ENCODE data around the gene MYL7.

MYL7 gene

DNA sequence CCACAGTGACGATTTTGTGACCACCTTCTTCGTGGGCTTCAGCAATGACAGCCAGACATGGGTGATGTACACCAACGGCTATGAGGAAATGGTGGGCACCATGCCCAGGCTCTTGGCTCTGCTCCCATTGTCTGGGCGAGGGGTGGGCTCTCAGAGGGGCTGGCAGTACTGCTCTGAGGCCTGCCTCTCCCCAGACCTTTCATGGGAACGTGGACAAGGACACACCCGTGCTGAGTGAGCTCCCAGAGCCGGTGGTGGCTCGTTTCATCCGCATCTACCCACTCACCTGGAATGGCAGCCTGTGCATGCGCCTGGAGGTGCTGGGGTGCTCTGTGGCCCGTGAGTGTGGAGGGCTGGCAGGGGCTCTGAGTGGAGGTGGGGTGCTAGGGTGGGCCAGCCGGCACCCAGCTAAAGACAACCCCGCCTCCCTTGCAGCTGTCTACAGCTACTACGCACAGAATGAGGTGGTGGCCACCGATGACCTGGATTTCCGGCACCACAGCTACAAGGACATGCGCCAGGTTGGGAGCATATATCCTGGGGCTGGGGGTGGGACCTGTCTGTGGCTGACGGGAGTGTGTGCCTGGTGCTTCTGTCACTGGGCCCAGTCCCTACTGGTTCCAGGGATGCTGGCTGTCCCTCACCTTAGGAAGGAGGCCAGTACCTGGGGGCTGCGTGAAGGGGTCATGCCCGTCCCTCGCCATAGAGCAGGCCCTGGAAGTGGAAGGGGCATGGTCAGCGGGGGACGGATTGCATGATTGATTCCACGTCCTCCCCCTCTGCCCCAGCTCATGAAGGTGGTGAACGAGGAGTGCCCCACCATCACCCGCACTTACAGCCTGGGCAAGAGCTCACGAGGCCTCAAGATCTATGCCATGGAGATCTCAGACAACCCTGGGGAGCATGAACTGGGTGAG lies 30.2 kb downstream of the MYL7 start:
- DNase-seq, result no peak

DNA sequence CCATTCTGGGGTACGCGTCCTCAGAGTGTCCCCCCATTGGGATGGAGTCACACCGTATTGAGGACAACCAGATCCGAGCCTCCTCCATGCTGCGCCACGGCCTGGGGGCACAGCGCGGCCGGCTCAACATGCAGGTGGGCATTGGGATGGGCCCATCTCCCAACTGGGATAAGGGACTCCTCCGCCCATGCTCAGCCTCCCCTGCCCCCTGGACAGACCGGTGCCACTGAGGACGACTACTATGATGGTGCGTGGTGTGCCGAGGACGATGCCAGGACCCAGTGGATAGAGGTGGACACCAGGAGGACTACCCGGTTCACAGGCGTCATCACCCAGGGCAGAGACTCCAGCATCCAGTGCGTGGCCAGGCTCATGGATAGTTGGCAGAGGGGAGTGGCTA lies 31.1 kb downstream of the MYL7 start:
- no peak for DNase-seq

DNA sequence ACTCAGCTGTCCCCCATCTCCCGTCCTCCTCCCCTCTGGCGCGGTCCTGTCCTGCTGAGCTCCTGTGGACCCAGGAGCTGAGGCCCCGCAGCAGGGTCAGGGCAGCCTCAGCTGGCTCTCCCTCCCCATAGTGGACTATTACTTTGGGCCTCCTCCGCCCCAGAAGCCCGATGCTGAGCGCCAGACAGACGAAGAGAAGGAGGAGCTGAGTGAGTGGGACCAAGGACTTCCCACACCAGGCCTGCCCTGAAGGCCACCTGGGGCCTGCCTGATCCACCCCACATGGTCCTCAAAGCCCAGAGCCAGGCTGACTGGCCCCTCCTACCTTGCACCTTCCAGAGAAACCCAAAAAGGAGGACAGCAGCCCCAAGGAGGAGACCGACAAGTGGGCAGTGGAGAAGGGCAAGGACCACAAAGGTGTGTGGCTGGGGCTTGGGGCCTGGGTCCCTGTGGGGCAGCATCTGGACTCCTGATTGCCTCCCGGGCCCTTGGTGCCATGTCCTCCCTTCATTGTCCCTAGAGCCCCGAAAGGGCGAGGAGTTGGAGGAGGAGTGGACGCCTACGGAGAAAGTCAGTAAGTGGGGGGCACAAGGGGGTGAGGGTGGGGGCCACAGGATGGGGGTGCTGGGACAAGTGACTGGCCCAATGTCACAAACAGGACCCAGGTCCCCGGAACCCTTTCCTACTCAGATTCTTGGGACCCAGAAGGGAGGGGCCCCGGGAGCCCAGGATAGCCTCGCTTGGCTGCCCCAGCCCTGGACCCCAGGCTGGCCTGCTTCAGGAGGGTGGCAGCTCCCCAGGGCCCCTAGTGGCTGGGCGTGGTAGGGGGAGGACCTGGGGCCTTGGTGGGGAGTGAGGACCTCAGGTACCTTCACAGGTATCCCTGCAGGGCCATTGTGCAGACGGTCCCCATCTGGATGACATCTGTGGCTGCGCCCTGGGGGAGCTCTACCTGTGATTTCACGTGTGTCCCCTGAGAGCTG lies 32.1 kb downstream of the MYL7 start:
- no peak for DNase-seq

DNA sequence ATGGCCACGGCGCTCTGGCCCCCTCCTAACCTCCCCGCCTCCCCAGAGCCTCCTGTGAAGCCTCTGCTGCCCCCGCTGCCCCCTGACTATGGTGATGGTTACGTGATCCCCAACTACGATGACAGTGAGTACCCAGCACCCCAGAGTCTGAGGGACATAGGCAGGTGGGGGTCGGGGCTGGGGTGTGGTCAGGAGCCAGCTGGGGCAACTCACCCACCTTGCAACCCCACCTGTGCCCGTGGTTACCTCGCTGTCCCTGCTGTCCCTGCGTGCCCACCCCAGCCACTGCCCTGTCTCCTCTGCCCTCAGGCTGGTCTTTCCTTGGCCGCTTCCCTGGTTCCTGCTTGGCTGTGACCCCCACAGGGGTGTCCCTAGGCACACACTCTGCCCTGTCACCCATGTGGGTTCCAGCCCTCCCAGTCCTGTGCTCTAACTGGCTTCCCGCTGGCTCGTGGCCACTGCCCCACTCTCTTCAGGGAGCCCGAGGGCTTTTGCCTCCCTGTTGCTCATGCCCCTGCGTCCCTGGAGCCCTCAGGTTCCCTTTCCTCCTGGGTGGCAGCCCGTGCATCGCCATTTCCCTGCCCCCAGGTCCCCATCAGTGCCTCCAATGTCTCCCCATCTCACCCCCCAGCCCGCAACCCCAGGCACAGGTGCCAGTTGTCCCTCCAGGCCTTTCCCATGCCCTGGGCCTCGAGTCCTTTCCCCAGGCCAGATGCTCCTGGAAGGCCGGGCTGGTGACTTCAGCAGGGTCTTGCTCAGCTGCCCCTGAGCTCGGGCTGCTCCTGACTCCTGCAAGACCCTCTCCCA lies 33.0 kb downstream of the MYL7 start:
- DNase-seq, result no peak

DNA sequence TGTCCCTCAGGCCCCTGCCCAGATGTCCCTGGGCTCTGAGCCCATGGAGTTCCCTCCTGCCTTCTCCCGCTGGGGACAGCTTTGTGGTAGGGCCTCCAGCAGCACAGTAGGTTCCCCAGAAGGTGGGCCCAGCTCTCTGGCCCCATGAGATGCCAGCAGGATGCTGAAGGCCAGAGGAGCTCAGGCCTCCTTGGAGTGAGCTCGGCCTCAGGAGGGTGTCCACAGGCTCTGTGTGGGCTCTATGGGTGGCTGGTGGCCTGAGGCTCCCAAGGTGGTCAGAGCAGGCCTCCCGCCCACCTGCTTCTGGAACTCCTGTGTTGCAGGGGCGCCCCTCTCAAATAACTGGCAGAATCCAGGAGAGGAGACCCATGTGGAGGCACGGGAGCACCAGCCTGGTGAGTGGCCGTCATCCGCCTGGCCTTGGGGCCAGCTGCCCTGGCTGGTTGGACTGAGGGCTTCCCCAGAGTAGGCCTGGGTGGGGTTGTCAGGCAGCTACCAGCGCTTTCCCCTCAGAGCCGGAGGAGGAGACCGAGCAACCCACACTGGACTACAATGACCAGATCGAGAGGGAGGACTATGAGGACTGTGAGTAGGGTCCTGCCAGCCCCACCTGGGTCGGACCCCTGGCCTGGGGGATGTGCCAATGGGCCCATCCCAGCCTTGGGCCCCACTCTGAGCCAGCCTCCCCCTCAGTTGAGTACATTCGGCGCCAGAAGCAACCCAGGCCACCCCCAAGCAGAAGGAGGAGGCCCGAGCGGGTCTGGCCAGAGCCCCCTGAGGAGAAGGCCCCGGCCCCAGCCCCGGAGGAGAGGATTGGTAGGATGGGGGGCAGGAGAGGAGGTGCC lies 33.8 kb downstream of the MYL7 start:
- no peak for DNase-seq

DNA sequence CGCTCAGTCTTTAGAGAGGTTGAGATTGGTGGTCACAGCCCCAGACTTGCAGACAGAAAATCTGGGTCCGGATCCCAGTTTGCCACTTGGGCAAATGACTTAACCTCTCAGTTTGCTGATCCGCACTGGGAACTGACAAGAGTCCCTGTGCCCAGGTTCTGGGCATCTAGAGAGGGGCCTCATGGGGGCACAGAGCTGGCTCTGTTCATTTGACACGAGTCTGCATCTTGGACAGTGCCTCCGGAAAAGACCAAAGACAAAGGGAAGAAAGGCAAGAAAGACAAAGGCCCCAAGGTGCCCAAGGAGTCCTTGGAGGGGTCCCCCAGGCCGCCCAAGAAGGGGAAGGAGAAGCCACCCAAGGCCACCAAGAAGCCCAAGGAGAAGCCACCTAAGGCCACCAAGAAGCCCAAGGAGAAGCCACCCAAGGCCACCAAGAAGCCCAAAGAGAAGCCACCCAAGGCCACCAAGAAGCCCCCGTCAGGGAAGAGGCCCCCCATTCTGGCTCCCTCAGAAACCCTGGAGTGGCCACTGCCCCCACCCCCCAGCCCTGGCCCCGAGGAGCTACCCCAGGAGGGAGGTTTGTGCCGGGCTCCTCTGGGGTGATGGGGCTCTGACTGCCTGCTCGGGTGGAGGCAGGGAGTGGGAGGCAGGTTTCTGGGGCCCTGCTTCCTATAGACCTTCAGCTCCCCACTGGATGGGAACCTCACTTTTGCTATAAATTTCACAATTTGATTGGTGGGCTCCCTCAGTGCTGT lies 34.6 kb downstream of the MYL7 start:
- DNase-seq, result no peak

DNA sequence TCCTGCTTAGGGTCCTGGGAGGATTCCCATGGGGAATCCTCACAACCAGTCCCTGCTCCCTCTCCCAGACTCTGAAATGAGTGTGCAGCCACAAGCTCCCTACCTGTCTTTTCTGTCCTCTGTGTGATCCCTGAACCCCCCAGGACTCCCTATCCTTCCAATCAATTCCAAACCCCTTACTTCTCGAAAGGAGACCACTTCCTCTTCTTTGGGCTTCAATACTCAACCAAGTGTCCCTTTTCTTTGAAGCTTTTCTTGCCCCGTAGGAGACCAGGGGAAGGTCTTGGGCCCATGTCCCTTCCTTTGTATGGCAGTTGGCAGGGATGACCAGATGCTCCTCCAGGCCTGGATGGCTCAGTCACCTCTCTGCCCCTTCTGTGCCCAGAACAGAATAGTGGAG lies 35.3 kb downstream of the MYL7 start:
- no peak for DNase-seq

DNA sequence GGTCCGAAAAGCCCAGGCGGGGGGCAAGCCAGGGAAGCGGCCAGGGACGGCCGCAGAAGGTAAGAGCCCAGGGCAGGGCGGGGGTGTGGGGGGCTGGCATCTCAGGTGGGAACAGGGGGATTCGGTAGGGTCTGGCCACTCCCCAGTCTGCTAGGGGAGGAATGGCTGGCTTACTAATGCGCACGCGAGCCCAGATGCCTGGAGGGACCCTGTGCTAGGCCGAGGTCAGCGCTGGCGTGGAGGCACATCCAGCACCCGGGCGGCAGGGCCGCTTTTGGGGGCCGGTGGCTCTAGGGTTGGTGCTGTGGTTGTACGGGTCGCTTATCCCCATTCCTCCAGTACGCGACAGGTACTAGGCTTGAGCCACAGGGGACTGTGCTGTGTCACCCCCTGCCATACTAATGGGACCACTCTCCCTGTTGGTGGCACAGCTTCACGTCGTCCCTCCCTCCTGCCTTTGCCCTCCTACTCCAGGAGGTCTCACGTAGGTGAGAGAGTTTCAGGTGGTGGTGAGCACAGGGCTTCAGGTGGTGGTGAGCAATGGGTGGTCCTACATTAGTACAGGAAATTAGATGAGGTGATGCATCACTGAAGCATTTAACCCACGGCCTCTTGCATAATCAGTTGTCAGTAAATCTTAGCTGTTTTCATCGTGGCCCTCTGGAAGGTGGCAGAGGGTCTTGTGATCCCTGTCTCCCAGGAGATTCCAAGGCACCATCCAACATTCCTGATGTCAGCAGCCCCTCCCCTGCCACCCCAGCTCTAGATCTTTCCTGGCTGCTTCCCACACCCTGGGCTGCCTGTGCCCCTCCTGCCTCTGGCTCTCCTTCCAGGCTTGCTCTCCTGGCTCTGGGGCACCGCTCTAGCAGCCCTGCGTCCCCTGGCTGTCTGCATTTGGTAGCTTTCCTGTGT lies 36.0 kb downstream of the MYL7 start:
- peak; percentile 67 for DNase-seq

DNA sequence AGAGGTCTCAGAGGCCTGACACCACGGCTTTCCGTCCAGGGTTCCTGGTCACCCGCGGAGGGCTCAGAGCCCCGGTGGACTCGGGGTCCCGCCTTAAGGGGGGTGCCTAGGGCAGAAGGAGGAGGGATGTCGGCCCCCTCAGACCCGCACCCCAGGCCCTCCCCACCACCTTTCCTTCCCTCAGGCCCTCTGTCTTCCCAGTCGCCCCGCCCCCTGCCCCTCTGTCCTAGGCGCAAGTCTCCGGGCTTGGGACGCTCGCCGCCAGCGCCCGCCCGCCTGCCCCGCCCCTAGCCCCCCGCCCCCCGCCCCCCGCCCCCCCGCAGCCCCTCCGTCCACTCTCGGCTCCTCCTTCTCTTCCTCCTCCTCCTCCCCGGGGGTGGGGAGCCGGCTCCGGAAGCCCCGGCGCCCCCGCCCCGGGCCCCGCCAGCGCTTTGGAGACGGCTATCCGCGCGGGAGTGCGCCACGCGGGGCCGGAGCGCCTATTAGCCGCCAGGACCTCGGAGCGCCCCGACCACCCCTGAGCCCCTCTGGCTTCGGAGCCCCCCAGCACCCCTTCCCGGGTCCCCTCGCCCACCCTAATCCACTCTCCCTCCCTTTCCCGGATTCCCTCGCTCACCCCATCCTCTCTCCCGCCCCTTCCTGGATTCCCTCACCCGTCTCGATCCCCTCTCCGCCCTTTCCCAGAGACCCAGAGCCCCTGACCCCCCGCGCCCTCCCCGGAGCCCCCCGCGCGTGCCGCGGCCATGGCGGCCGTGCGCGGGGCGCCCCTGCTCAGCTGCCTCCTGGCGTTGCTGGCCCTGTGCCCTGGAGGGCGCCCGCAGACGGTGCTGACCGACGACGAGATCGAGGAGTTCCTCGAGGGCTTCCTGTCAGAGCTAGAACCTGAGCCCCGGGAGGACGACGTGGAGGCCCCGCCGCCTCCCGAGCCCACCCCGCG lies 36.9 kb downstream of the MYL7 start, which contains the start of gene AEBP1:
Gene AEBP1, plus strand, starts transcription at position 423 of the 937 bp plus-strand sequence. Its CDS starts 321 bp downstream, at position 744.
- DNase-seq, result peak; percentile 86

DNA sequence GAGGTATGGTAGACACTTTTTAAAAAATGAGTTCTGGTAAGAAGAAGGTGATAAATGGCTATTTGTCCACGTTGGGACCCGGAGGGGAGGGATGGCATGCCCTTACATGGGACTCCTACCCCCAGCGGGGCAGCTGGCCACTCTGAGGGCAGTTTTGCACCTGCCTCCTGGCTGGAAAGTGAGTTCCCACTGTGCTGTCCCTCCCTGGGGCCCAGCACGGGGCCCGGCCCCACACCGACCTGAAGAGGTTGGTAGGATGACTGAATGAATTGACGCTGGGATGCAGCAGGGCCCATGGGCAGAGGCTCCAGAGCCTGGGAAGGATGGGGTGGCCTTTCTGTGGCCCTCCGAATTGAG lies 37.6 kb downstream of the MYL7 start:
- DNase-seq, result no peak

DNA sequence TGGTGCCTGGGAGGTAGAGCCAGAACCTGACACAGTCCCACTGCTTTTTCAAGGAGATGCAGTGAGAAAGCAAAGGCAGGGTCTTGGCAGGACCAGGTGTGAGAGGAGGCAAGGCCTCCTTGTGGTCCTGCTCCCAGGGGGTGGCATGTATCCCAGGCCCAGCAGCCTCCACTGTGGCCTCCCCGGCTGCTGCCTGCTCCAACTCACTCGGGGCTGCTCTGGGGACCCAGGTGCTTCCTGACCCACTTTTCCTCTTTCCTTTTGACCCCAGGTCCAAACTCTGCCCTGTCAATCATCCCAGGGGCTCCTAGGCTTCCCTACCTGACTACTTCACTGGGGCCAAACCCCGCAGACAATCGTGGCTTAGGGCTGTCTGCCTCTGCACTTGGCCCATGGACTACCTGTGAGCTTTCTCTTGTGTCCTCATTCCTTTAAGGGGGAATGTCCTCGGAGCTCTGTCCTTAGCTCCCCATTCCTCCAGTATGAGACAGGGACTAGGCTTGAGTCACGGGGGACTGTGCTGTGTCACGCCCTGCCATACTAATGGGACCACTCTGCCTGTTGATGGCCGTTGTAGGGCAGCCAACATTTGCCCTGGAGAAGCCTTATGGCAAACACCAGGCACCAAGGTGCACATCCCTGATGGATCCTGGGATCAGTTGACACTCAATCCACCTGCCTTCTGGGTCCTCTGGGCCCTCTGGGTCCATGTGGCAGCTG lies 38.1 kb downstream of the MYL7 start:
- no peak for DNase-seq

DNA sequence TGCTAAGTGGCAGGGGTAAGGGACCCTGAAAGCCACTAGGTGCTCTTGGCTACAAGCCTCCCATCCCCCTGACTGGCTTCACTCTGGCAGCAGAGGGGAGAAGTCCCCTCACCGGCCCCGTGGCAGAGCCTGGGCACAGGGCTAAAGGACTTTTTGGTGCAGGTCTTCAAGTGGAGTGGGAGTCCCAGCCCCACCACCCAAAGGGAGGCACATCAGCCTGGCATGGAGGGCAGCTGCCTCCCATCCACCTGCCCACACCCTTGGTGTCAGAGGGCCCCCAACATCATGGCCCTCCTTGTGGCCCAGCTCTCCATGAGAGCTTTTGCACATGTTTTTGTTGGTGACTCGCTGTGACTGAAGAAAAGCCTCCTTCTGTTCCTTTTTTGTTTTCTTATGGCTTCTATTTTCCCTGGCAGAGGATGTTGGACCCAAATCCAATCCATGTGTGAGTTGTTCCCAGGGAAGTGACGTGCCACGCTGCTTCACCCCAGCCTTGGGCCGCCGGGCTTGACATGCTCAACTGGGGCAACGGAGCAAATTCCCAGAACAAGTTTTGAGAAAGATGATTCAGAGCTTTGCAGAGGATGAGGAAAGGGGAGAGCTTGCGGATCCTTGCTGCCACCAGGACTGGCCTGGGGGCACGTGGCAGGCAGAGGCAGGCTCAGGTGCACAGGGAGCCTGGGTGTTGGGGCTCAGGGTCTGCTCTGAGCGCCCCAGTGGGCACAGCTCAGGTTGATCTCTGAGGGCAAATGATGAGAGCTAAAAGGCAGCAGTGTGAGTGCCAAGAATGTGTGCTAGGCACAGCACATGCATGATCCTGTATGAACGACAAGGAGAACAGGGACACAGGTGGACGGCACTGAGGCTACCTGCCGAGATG lies 38.9 kb downstream of the MYL7 start:
- DNase-seq, result no peak

DNA sequence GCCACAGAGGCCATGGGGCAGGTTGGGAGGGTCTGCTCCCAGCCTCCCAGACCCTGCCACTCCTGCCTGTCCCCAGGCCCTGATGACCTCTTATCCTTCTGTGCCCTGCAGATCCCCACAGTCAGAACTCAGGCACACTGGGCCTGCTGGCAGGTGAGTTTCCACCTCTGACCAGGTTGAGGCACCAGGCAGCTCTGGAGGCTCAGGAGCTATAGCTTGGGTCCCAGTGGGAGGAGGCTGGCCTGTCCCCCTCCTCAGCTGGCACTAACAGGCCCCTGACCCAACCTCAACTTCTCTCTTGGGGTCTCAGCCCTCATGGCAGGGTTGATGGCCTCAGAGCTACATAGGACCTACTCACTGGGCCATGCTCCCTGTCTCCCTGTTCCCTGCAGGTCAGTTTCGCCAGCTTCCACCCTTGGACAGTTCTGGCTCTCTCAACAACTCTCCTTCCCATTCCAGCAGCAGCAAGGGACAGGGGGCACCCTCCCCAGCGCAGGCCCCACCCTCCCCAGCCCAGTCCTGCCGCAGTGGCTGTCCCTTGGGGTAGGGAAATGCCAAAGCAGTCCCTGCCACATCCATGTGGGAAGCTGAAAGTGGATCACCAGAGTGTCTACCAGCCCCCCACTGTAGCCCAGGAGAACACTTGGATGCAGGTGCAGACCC lies 39.7 kb downstream of the MYL7 start:
- DNase-seq, result no peak

DNA sequence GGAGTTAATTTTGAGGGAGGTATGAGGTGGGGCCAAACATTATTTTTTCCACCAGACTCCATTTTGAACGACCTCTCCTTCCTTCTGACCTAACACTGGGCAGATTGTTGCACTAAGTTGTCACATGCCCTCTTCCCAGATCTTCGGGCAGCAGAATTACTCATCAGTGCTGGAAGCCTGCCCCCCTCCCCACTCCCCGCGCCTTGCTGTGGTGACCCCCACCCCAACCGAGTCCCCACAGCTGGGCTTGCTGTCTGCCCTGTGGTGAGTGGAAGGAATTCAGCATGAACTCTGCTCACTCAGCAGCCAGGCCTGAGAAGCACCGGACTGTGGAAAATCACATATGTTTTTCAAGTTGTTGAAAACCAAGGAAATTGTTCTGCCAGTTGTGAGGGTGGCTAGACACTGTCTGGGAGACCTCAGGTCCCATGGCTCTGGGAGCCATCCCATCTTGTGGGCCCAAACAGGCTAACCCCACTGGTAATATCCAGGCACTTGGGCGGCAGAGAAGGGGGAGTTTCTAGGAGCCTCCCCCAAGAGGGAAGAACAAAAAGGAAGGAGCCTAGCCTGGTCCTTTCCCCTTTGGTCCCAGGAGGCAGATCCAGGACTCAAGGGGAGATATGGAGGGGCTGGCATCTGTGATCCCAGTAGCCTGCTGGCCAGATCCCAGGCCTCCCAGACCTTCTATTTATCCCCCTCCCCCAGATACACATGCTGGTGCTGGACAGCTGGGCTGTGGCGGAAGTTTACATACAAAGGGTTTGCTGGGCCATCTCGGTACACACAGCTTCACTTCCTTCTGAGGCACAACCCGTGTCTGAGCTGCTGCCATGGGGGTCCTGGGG lies 40.5 kb downstream of the MYL7 start:
- DNase-seq, result no peak

DNA sequence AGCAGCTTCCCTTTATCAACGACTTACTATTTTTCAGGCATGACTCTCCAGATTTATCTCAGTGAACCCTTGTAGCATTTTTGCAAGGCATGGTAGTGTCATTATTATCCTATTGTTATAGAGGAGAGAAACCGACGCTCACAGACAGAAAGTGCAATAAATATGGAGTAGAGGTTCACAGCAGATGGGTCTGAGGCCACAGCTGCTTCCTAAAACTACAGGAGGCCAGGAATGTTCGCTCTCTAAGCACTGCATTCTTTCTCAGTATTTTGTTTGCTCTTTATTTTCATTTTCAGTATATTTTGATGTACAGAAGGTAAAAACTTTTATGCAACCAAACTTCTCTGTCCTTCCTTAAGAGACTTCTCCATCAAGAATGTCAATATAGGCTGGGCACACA lies 41.5 kb downstream of the MYL7 start:
- DNase-seq, result no peak
